NB4 (cell line): ENCODE data around the gene LRRC32.

ENCODE experiments used
- MYC ChIP-seq: IDR thresholded peaks from 2 replicates; pipeline ENCODE4 v1.6.1; 2011; ENCODE audit warnings: low read depth, low read length
- POLR2A ChIP-seq: IDR thresholded peaks from 2 replicates; pipeline ENCODE4 v1.6.1; 2011; ENCODE audit warnings: mild to moderate bottlenecking; ENCODE audit not compliant: insufficient read length; ENCODE audit errors: extremely low read depth
- TF ChIP-seq, protein P1 (sequence below): IDR thresholded peaks from one replicate; pipeline ENCODE4 v1.5.1; 2012; ENCODE audit warnings: low read depth, low read length
- TF ChIP-seq, protein P2 (sequence below): IDR thresholded peaks from 2 replicates; pipeline ENCODE4 v1.6.1; 2011; ENCODE audit warnings: low read depth, low read length

DNA sequence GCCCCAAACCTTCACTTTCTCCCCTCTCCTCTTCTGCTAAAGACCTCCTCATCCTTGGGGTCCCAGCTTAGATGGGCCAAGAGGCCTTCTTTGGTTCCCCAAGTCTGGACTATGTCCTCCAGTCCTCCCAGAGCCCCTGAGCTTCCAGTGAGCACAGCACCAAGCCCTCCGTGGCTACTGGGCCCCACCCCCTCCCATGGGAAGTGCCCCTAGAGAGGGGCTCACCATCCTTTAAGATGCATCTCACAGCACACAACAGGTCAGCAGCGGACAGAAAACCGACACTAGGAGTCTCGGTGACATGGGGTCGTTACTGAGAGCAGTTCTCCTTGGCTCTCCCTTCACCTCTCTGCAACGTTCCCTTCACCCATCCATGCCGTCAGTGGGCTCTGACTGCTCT, 2.7 kb downstream of the LRRC32 start:
- TF ChIP-seq, protein P1, sequence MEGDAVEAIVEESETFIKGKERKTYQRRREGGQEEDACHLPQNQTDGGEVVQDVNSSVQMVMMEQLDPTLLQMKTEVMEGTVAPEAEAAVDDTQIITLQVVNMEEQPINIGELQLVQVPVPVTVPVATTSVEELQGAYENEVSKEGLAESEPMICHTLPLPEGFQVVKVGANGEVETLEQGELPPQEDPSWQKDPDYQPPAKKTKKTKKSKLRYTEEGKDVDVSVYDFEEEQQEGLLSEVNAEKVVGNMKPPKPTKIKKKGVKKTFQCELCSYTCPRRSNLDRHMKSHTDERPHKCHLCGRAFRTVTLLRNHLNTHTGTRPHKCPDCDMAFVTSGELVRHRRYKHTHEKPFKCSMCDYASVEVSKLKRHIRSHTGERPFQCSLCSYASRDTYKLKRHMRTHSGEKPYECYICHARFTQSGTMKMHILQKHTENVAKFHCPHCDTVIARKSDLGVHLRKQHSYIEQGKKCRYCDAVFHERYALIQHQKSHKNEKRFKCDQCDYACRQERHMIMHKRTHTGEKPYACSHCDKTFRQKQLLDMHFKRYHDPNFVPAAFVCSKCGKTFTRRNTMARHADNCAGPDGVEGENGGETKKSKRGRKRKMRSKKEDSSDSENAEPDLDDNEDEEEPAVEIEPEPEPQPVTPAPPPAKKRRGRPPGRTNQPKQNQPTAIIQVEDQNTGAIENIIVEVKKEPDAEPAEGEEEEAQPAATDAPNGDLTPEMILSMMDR: no peak
- TF ChIP-seq POLR2A (no peak), MYC (no peak)
- TF ChIP-seq, protein P2, sequence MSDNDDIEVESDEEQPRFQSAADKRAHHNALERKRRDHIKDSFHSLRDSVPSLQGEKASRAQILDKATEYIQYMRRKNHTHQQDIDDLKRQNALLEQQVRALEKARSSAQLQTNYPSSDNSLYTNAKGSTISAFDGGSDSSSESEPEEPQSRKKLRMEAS: no peak
